Measurements from ENCODE around the gene MN1. TPM values are rescaled to one million over a fixed set of nuclear protein-coding genes. Genes with fewer than 3 reads are reported as not detected.

Gene MN1
- total RNA-seq, 1 donor, result 6.2 TPM

Other genes with a start within 250 kb of the MN1 start
- 30.6 and 30.8 TPM in 2 replicates for gene PITPNB, start 117.5 kb upstream of the MN1 start, total RNA-seq

All from osteoblast (primary cell).